Activated T-helper 2 cell treated with anti-CD3 and anti-CD28 coated beads, Interferon-gamma antibody, Interleukin-2, Interleukin-4, amounts not matched to agents 10 μg/mL and 5 μg/mL and 100 μg/mL, durations not matched to agents 14 hours and 24 hours and 36 hours (primary cell): ENCODE data around the gene CSNK1D. TPM values are rescaled to one million over a fixed set of nuclear protein-coding genes. Genes with fewer than 3 reads are reported as not detected.

ENCODE experiments used
- total RNA-seq: library from RNA; stranded (reverse); gene quantifications from 2 replicates; pipeline ENCODE4 v1.2.3, GENCODE V29; 2022

CSNK1D gene
- total RNA-seq, 1 donor from 2014 or later: 151 TPM

Other genes with a start within 250 kb of the CSNK1D start
- 15.4 and 18.4 TPM in 2 replicates for gene RAC3, start 242.0 kb downstream of the CSNK1D start, total RNA-seq
- 138 and 145 TPM in 2 replicates for gene DCXR, start 236.0 kb downstream of the CSNK1D start, total RNA-seq
- gene RFNG, start 221.9 kb downstream of the CSNK1D start, total RNA-seq: 21.8 and 21.9 TPM in 2 replicates
- gene GPS1, start 221.8 kb downstream of the CSNK1D start, total RNA-seq: 103 TPM in 2 replicates
- gene DUS1L, start 207.9 kb downstream of the CSNK1D start, total RNA-seq: 154 and 179 TPM in 2 replicates
- 387 and 409 TPM in 2 replicates for gene FASN, start 175.5 kb downstream of the CSNK1D start, total RNA-seq
- 51.7 and 53.1 TPM in 2 replicates for gene CCDC57, start 60.9 kb downstream of the CSNK1D start, total RNA-seq
- 187 and 200 TPM in 2 replicates for gene SLC16A3, start 44.7 kb downstream of the CSNK1D start, total RNA-seq
- 345 and 351 TPM in 2 replicates for gene CD7, start 43.9 kb upstream of the CSNK1D start, total RNA-seq
- gene SECTM1, start 60.1 kb upstream of the CSNK1D start, total RNA-seq: 2.7 and 3.7 TPM in 2 replicates
- gene TEX19, start 85.5 kb upstream of the CSNK1D start, total RNA-seq: not detected in 2 replicates
- 0.18 TPM in 1 of 2 replicates, not detected in the other for gene UTS2R, start 98.1 kb upstream of the CSNK1D start, total RNA-seq
- gene HEXD, start 144.6 kb upstream of the CSNK1D start, total RNA-seq: 36.6 and 36.7 TPM in 2 replicates
- 29.1 and 30.5 TPM in 2 replicates for gene OGFOD3, start 144.9 kb upstream of the CSNK1D start, total RNA-seq
- 252 and 265 TPM in 2 replicates for gene CYBC1, start 177.1 kb upstream of the CSNK1D start, total RNA-seq
- gene NARF, start 185.0 kb upstream of the CSNK1D start, total RNA-seq: 114 and 123 TPM in 2 replicates
- gene FOXK2, start 246.0 kb upstream of the CSNK1D start, total RNA-seq: 92.9 and 95.2 TPM in 2 replicates